Measurements from ENCODE around the gene HGS. TPM values are rescaled to one million over a fixed set of nuclear protein-coding genes. Genes with fewer than 3 reads are reported as not detected.

The HGS gene
- total and polyA plus RNA-seq, 12 donors: 33.1 to 102 (median 39.3) TPM

- peak; percentile 80 to 97 (median 92) for TF ChIP-seq CTCF (IDR thresholded peaks at IDR 0.05)
- peaks cover 2 to 21% (median 10%) of the 10 kb centered on the region in 9 donors for H3K4me1 ChIP-seq
- H3K27ac ChIP-seq: no peak overlapping the region
- H3K4me3 ChIP-seq: no peak overlapping the region
- no peaks in the 10 kb centered on the region for H3K9me3 ChIP-seq
- intact Hi-C loops (cut with DNase I): no loop called here
- WGBS, 2 donors: 45% methylated on average over 32 of the region's 32 CpGs
- DNase-seq: peak; percentile 77 to 83
- H3K36me3 ChIP-seq: no peaks in the 10 kb centered on the region
- peaks cover 0 to 38% (median 14%) of the 10 kb centered on the region in 7 donors for H3K27me3 ChIP-seq
- peak; percentile 85 to 94 (median 92) for ATAC-seq
Observed at GRCh38 chr17:81733507-81734404, 49.9 kb downstream of the HGS start.

GRCh38 chr17:81734405-81735263, 50.8 kb downstream of the HGS start:
- Histone ChIP-seq H3K4me1 (peaks cover 2 to 21% (median 10%) of the 10 kb centered on the region in 9 donors), H3K4me3 (no peak overlapping the region), H3K27ac (no peak overlapping the region), H3K27me3 (peaks cover 0 to 34% (median 14%) of the 10 kb centered on the region in 7 donors), H3K9me3 (no peaks in the 10 kb centered on the region), H3K36me3 (no peaks in the 10 kb centered on the region)
- peak in 1 of 8 donors; percentile 14 for ATAC-seq
- DNase-seq: no peak
- intact Hi-C loops (cut with DNase I): no loop called here
- TF ChIP-seq CTCF (IDR thresholded peaks at IDR 0.05): no peak
- 75 to 84% methylated on average over 35 of the region's 35 CpGs for WGBS, 2 donors

GRCh38 chr17:81735264-81736102, 51.7 kb downstream of the HGS start:
- intact Hi-C loops (cut with DNase I): no loop called here
- Histone ChIP-seq H3K9me3 (no peaks in the 10 kb centered on the region), H3K27ac (no peak overlapping the region), H3K36me3 (no peaks in the 10 kb centered on the region), H3K4me1 (peaks cover 2 to 21% (median 10%) of the 10 kb centered on the region in 9 donors), H3K27me3 (peaks cover 0 to 25% (median 14%) of the 10 kb centered on the region in 7 donors), H3K4me3 (peak overlapping the region in 2 of 10 donors; percentile 15 to 29)
- peak in 7 of 8 donors; percentile 17 to 47 (median 27) for ATAC-seq
- DNase-seq: no peak
- TF ChIP-seq CTCF (IDR thresholded peaks at IDR 0.05): no peak
- 34 to 36% methylated on average over 30 of the region's 30 CpGs for WGBS, 2 donors
